Mesothelial cell of epicardium (in vitro differentiated cells): Measurements from ENCODE around the gene PLCXD1. TPM values are rescaled to one million over a fixed set of nuclear protein-coding genes. Genes with fewer than 3 reads are reported as not detected.

Source experiments
- DNase-seq, 2 experiments: peaks; one replicate each; pipeline ENCODE4 v3.0.0; 2021; ENCODE audit warnings: low spot score in 2 of 2; ENCODE audit not compliant: unreplicated experiment in 2 of 2
- H3K27ac Mint-ChIP-seq: 2 replicates; pipeline ENCODE4 v1.8.0; 2021; ENCODE audit warnings: mixed read lengths
- H3K27me3 Mint-ChIP-seq: 2 replicates; pipeline ENCODE4 v1.8.0; 2021; ENCODE audit warnings: low read depth, mixed read lengths
- H3K36me3 Mint-ChIP-seq: 2 replicates; pipeline ENCODE4 v1.8.0; 2021; ENCODE audit warnings: mixed read lengths
- H3K4me1 Mint-ChIP-seq: 2 replicates; pipeline ENCODE4 v1.8.0; 2021; ENCODE audit warnings: mixed read lengths
- H3K4me3 Mint-ChIP-seq: 2 replicates; pipeline ENCODE4 v1.8.0; 2021; ENCODE audit warnings: mild to moderate bottlenecking, moderate library complexity, mixed read lengths
- H3K9me3 Mint-ChIP-seq: 2 replicates; pipeline ENCODE4 v1.8.0; 2021; ENCODE audit warnings: mixed read lengths
- total RNA-seq: library from RNA; stranded (reverse); gene quantifications from 3 replicates; pipeline ENCODE4 v1.2.1, GENCODE V29; 2021
- TF ChIP-seq, protein P1 (sequence below): fragments of 200-600 bp; sonication (generic); IDR thresholded peaks from one replicate; pipeline ENCODE4 v1.5.0; 2021; ENCODE audit warnings: antibody characterized with exemption; ENCODE audit not compliant: unreplicated experiment

PLCXD1 gene
- total RNA-seq, 1 donor from 2014 or later, result 35.0 TPM

DNA sequence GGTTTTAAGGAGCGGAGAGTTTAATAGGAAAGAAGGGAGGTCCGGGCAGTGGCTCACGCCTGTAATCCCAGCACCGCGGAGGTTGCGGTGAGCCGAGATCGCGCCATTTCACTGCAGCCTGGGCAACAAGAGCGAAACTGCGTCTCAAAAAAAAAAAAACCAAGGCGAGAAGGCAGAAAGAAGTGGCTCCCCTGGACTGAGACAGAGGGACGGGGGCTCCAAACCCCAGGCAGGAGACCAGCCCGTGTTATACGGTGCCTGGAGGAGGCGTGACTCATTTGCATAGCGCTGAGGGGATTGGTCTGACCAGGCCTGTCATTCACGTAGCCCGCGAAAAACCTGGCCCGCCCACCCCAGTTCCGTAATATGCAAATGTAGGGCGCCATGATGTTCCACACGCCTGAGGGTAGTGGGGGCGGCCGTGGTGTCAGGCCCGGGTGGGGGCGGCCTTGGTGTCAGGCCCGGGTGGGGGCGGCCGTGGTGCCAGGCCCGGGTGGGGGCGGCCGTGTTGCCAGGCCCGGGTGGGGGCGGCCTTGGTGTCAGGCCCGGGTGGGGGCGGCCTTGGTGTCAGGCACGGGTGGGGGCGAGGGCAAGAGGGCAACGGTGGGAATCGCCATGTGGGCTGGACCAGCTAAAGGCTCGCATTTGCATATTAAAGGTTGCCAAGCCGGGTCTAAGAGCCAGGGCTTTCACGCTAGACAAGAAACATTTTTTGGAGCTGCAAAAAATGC is 2.1 kb downstream of the PLCXD1 start:
- peak; percentile 80 to 87 for DNase-seq
- Mint-ChIP-seq H3K36me3 (peaks cover 12% of the 10 kb centered on the region), H3K27ac (peak overlapping the region; percentile 99), H3K4me1 (peaks cover 32% of the 10 kb centered on the region), H3K4me3 (peak overlapping the region; percentile 95), H3K9me3 (no peaks in the 10 kb centered on the region), H3K27me3 (peaks cover 6% of the 10 kb centered on the region)
- TF ChIP-seq, protein P1, sequence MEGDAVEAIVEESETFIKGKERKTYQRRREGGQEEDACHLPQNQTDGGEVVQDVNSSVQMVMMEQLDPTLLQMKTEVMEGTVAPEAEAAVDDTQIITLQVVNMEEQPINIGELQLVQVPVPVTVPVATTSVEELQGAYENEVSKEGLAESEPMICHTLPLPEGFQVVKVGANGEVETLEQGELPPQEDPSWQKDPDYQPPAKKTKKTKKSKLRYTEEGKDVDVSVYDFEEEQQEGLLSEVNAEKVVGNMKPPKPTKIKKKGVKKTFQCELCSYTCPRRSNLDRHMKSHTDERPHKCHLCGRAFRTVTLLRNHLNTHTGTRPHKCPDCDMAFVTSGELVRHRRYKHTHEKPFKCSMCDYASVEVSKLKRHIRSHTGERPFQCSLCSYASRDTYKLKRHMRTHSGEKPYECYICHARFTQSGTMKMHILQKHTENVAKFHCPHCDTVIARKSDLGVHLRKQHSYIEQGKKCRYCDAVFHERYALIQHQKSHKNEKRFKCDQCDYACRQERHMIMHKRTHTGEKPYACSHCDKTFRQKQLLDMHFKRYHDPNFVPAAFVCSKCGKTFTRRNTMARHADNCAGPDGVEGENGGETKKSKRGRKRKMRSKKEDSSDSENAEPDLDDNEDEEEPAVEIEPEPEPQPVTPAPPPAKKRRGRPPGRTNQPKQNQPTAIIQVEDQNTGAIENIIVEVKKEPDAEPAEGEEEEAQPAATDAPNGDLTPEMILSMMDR, result no peak

GRCh38 chrX:285076-285677 is 4.0 kb downstream of the PLCXD1 start:
- TF ChIP-seq, protein P1, result no peak
- no peak for DNase-seq
- Mint-ChIP-seq H3K4me1 (peaks cover 22% of the 10 kb centered on the region), H3K27ac (peak overlapping the region; percentile 73), H3K36me3 (peaks cover 17% of the 10 kb centered on the region), H3K4me3 (no peak overlapping the region), H3K9me3 (no peaks in the 10 kb centered on the region), H3K27me3 (no peaks in the 10 kb centered on the region)

- Mint-ChIP-seq H3K4me1 (peaks cover 15% of the 10 kb centered on the region), H3K27ac (no peak overlapping the region), H3K36me3 (peaks cover 28% of the 10 kb centered on the region), H3K27me3 (no peaks in the 10 kb centered on the region), H3K9me3 (no peaks in the 10 kb centered on the region), H3K4me3 (no peak overlapping the region)
- DNase-seq, result no peak
- TF ChIP-seq, protein P1, result no peak
Observed at GRCh38 chrX:287670-288069, 6.5 kb downstream of the PLCXD1 start.

GRCh38 chrX:288561-288991 is 7.4 kb downstream of the PLCXD1 start:
- no peaks in the 10 kb centered on the region for H3K27me3 Mint-ChIP-seq
- peaks cover 2% of the 10 kb centered on the region for H3K9me3 Mint-ChIP-seq
- H3K4me3 Mint-ChIP-seq, result no peak overlapping the region
- H3K36me3 Mint-ChIP-seq, result peaks cover 36% of the 10 kb centered on the region
- H3K4me1 Mint-ChIP-seq, result peaks cover 15% of the 10 kb centered on the region
- H3K27ac Mint-ChIP-seq, result no peak overlapping the region
- peak in 1 of 2 experiments; percentile 7 for DNase-seq
- TF ChIP-seq, protein P1, result no peak

GRCh38 chrX:290476-291166 is 9.4 kb downstream of the PLCXD1 start:
- Mint-ChIP-seq H3K27me3 (no peaks in the 10 kb centered on the region), H3K4me1 (peaks cover 9% of the 10 kb centered on the region), H3K9me3 (peaks cover 3% of the 10 kb centered on the region), H3K4me3 (no peak overlapping the region), H3K27ac (no peak overlapping the region), H3K36me3 (peaks cover 33% of the 10 kb centered on the region)
- TF ChIP-seq, protein P1, result no peak
- no peak for DNase-seq
